Activated B cell treated with CpG ODN at 0.5 μM for 24 hours (primary cell): ENCODE results near the gene S100A7. TPM values are rescaled to one million over a fixed set of nuclear protein-coding genes. Genes with fewer than 3 reads are reported as not detected.

Experiments used
- ATAC-seq: fragments of 200-7000 bp; cut with Tn5 transposase; one replicate; pipeline ENCODE4 v1.10.0; 2021; ENCODE audit warnings: low read depth, mild to moderate bottlenecking, moderate library complexity
- CTCF ChIA-PET: fragments of 350-600 bp; sonication (Branson Sonifier 250); formaldehyde crosslinking; loops from one replicate; lab custom pipeline; 2021; ENCODE audit warnings: antibody characterized with exemption; lab: Charles Lee
- POLR2A ChIA-PET: fragments of 350-600 bp; sonication (Branson Sonifier 250); formaldehyde crosslinking; loops from one replicate; lab custom pipeline; 2021; ENCODE audit warnings: antibody characterized with exemption; lab: Charles Lee
- DNase-seq: peaks from one replicate; pipeline ENCODE4 v3.0.0; 2022
- H3K27ac Mint-ChIP-seq: one replicate; pipeline ENCODE4 v1.8.0; 2020; ENCODE audit warnings: mixed read lengths
- H3K27me3 Mint-ChIP-seq: one replicate; pipeline ENCODE4 v1.8.0; 2021; ENCODE audit warnings: mixed read lengths
- H3K36me3 Mint-ChIP-seq: one replicate; pipeline ENCODE4 v1.8.0; 2021; ENCODE audit warnings: low read depth, mixed read lengths
- H3K4me1 Mint-ChIP-seq: one replicate; pipeline ENCODE4 v1.8.0; 2021; ENCODE audit warnings: mixed read lengths
- H3K4me3 Mint-ChIP-seq: one replicate; pipeline ENCODE4 v1.8.0; 2020; ENCODE audit warnings: mild to moderate bottlenecking, mixed read lengths
- H3K9me3 Mint-ChIP-seq: one replicate; pipeline ENCODE4 v1.8.0; 2020; ENCODE audit warnings: mixed read lengths
- intact Hi-C: fragments of 100-400 bp; cut with micrococcal nuclease; formaldehyde crosslinking; loops from one replicate; pipeline ENCODE4 v1.15.1; 2024
- total RNA-seq: library from RNA; stranded (reverse); gene quantifications from 2 replicates; pipeline ENCODE4 v1.2.3, GENCODE V29; 2022
- TF ChIP-seq, protein P1 (sequence below): fragments of 200-600 bp; IDR thresholded peaks from one replicate; pipeline ENCODE4 v1.8.0; 2022; ENCODE audit warnings: antibody characterized with exemption, mild to moderate bottlenecking

S100A7 gene
- total RNA-seq, 1 donor from 2014 or later, result not detected

GRCh38 chr1:153447498-153448170, 12.8 kb downstream of the S100A7 start:
- Mint-ChIP-seq H3K27ac (no peak overlapping the region), H3K36me3 (no peaks in the 10 kb centered on the region), H3K4me1 (no peaks in the 10 kb centered on the region), H3K4me3 (no peak overlapping the region), H3K9me3 (no peaks in the 10 kb centered on the region), H3K27me3 (peaks cover 24% of the 10 kb centered on the region)
- intact Hi-C loops, result no loop called here
- ATAC-seq (no peak), DNase-seq (no peak)
- TF ChIP-seq, protein P1, sequence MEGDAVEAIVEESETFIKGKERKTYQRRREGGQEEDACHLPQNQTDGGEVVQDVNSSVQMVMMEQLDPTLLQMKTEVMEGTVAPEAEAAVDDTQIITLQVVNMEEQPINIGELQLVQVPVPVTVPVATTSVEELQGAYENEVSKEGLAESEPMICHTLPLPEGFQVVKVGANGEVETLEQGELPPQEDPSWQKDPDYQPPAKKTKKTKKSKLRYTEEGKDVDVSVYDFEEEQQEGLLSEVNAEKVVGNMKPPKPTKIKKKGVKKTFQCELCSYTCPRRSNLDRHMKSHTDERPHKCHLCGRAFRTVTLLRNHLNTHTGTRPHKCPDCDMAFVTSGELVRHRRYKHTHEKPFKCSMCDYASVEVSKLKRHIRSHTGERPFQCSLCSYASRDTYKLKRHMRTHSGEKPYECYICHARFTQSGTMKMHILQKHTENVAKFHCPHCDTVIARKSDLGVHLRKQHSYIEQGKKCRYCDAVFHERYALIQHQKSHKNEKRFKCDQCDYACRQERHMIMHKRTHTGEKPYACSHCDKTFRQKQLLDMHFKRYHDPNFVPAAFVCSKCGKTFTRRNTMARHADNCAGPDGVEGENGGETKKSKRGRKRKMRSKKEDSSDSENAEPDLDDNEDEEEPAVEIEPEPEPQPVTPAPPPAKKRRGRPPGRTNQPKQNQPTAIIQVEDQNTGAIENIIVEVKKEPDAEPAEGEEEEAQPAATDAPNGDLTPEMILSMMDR, result no peak
- POLR2A ChIA-PET, result no interaction called here
- CTCF ChIA-PET, result no interaction called here

GRCh38 chr1:153444078-153444477, 16.4 kb downstream of the S100A7 start:
- ATAC-seq (no peak), DNase-seq (no peak)
- intact Hi-C loops, result no loop called here
- ChIA-PET CTCF (no interaction called here), POLR2A (no interaction called here)
- H3K27me3 Mint-ChIP-seq, result peaks cover 18% of the 10 kb centered on the region
- no peaks in the 10 kb centered on the region for H3K4me1 Mint-ChIP-seq
- no peak overlapping the region for H3K27ac Mint-ChIP-seq
- H3K4me3 Mint-ChIP-seq, result no peak overlapping the region
- TF ChIP-seq, protein P1, result no peak
- no peaks in the 10 kb centered on the region for H3K36me3 Mint-ChIP-seq
- no peaks in the 10 kb centered on the region for H3K9me3 Mint-ChIP-seq

DNA sequence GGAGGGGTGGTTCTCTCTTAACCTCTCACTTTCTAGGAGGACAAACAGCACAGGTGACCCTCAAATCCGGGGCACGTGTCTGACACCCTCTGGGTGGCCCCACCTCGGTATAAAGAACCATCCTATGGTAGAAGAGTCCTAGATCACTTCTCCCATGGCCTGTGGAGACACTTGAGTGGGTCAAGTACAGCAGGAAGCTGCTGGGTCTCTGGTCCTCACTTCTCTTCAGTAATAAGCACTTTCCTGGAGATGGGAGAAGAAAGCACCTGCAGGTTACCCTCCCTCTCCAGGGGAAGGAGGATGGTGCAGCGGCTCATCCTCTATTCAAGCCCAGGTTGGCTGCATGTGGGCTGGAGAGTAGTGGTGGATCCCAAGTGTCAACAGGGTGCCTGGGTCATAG, 17.0 kb downstream of the S100A7 start:
- no peak for ATAC-seq
- DNase-seq, result no peak
- TF ChIP-seq, protein P1, result no peak
- CTCF ChIA-PET, result no interaction called here
- Mint-ChIP-seq H3K4me3 (no peak overlapping the region), H3K27ac (no peak overlapping the region), H3K9me3 (no peaks in the 10 kb centered on the region), H3K27me3 (peaks cover 18% of the 10 kb centered on the region), H3K36me3 (no peaks in the 10 kb centered on the region), H3K4me1 (no peaks in the 10 kb centered on the region)
- intact Hi-C loops, result no loop called here
- POLR2A ChIA-PET, result no interaction called here

DNA sequence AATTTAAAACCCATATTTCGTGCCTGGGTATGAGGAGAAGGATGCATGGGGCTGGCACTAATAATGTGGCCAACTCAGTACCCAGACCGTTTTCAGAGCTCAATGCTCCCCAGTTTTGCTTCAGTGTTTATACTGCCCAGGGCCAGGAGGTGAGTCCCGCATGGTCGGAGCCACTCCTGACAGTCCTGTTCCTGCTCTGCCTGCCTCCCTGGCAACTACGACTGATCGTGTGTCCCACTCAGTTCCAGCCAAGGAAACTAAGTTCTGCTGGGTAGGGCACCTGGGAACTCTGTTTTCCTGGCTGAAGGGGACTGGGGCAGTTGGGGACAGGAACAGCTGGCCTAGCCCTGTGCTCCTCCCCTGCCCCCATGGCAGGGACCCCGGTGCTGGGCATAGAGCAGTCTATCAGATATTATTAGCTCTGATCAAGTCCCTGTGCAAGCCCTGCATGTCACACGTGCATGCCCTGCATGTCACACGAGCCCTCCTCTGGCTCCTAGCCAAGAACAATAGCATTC, 19.2 kb downstream of the S100A7 start:
- DNase-seq (no peak), ATAC-seq (no peak)
- Mint-ChIP-seq H3K4me1 (no peaks in the 10 kb centered on the region), H3K4me3 (no peak overlapping the region), H3K9me3 (no peaks in the 10 kb centered on the region), H3K27ac (no peak overlapping the region), H3K27me3 (peaks cover 20% of the 10 kb centered on the region), H3K36me3 (no peaks in the 10 kb centered on the region)
- intact Hi-C loops, result no loop called here
- POLR2A ChIA-PET, result no interaction called here
- CTCF ChIA-PET, result no interaction called here
- TF ChIP-seq, protein P1, result no peak

DNA sequence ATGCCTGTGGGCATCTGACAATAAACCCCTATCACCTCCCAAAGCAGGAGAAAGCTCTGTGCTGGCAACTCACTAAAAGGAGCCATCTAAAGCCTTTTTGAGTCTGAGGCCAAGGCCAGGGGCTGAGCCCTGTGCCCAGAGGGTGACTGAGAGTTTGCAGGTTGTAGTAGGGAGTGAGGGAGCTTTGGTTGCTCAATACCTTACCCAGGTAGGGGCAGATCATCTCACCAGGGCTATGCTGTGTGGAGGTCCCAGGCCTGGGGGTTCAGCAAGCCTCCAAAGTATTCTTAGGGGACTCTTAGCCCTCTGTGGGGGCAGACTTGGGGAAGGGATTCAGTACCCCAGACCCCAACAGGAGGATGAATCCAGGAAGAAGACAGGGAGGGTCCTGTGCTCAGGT, 21.2 kb downstream of the S100A7 start:
- ChIA-PET CTCF (no interaction called here), POLR2A (no interaction called here)
- DNase-seq (no peak), ATAC-seq (no peak)
- Mint-ChIP-seq H3K4me3 (no peak overlapping the region), H3K36me3 (no peaks in the 10 kb centered on the region), H3K4me1 (no peaks in the 10 kb centered on the region), H3K27me3 (peaks cover 16% of the 10 kb centered on the region), H3K9me3 (no peaks in the 10 kb centered on the region), H3K27ac (no peak overlapping the region)
- intact Hi-C loops, result no loop called here
- TF ChIP-seq, protein P1, result no peak
